Stimulated activated CD8-positive, alpha-beta memory T cell treated with anti-CD3 and anti-CD28 coated beads, Interleukin-7, amount 100 ng/mL, for 1 hour (primary cell): ENCODE data around the gene CMBL.
"Not testable (repeated sequence)": the region's sequence is repeated elsewhere in the genome, so short reads cannot be mapped to it uniquely, and the experiment has no call there.

Source experiments
- DNase-seq, 2 donors: peaks; one replicate each; pipeline ENCODE4 v3.0.0-alpha.2; 2020; ENCODE audit warnings: low read depth in 2 of 2

Gene CMBL

GRCh38 chr5:10307206-10308148 lies at the start of gene CMBL:
CMBL (minus strand) TSS chr5:10307902; CDS start chr5:10290762, 17,140 bp downstream.
- no peak for DNase-seq

- no peak for DNase-seq
Observed at GRCh38 chr5:10355071-10355889, 47.6 kb upstream of the CMBL start.

- DNase-seq: no peak
Observed at GRCh38 chr5:10354048-10354872, 46.6 kb upstream of the CMBL start.

- DNase-seq: peak; percentile 87 to 95
Observed at GRCh38 chr5:10353241-10354047, 45.7 kb upstream of the CMBL start, which contains the start of gene MARCHF6. MARCHF6 (plus strand) TSS chr5:10353695; CDS start chr5:10353899, 204 bp downstream.

- no peak for DNase-seq
Observed at GRCh38 chr5:10352430-10353240, 44.9 kb upstream of the CMBL start.

GRCh38 chr5:10351919-10352318 lies 44.2 kb upstream of the CMBL start:
- no peak for DNase-seq

- DNase-seq: no peak
Observed at GRCh38 chr5:10351199-10351905, 43.6 kb upstream of the CMBL start.

- DNase-seq: no peak
Observed at GRCh38 chr5:10348258-10348657, 40.6 kb upstream of the CMBL start.

- not testable (repeated sequence) for DNase-seq
Observed at GRCh38 chr5:10344461-10345106, 36.9 kb upstream of the CMBL start.

- DNase-seq: no peak
Observed at GRCh38 chr5:10343486-10343885, 35.8 kb upstream of the CMBL start.

- no peak for DNase-seq
Observed at GRCh38 chr5:10339958-10340357, 32.3 kb upstream of the CMBL start.

- no peak for DNase-seq
Observed at GRCh38 chr5:10339058-10339811, 31.5 kb upstream of the CMBL start.

GRCh38 chr5:10338686-10339057 lies 31.0 kb upstream of the CMBL start:
- DNase-seq: no peak

GRCh38 chr5:10337986-10338385 lies 30.3 kb upstream of the CMBL start:
- DNase-seq: no peak

- DNase-seq: no peak
Observed at GRCh38 chr5:10337107-10337506, 29.4 kb upstream of the CMBL start.

GRCh38 chr5:10335711-10336470 lies 28.2 kb upstream of the CMBL start:
- no peak for DNase-seq

- DNase-seq: no peak
Observed at GRCh38 chr5:10334831-10335230, 27.1 kb upstream of the CMBL start.
